HG02610 (cell line): ENCODE results near the gene SHOC2.
"Not testable (repeated sequence)": the region's sequence is repeated elsewhere in the genome, so short reads cannot be mapped to it uniquely, and the experiment has no call there.

Source experiments
- ATAC-seq: cut with Tn5 transposase; IDR thresholded peaks from one replicate; pipeline ENCODE4 v1.9.1; 2021; ENCODE audit warnings: mild to moderate bottlenecking, moderate library complexity; ENCODE audit not compliant: unreplicated experiment

The SHOC2 gene

DNA sequence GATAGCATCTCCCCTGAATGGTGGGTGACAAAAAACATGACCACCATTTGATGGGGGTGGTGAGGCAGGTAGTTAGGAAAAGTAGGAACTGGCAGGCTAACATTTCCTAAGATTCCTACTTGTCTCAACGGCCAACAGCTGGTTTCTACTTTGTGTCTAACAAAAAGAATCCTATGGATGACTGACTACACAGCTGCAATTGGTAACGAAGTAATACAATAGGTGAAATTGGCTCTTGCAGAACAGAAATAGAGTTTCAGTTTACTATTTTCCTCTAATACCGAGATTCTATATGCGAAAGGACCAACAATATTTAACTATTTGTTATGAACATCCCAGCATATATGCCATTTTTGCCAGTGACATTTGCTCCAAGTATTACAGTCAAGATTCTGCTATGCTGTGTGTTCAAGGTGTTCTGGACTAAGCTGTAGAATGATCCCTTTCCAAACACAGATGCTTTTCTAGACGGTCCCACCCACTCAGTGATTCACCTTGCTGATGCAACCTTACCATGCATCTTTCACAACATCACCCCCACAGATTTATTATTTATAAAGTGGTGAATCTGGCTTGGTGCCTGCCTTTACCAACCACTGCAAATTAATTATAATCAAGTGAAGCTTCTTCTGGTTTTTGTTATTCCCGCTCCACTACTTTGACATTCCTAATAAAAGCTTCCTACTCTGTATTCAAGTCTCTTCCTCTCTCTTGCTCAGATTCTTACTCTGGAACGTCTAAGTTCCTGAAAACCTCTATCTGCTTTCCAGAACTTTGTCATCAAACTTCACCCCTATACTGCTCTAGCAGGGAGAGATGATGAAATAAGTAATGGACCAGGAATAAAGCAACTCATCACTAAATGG lies 17.2 kb upstream of the SHOC2 start:
- ATAC-seq, result no peak

DNA sequence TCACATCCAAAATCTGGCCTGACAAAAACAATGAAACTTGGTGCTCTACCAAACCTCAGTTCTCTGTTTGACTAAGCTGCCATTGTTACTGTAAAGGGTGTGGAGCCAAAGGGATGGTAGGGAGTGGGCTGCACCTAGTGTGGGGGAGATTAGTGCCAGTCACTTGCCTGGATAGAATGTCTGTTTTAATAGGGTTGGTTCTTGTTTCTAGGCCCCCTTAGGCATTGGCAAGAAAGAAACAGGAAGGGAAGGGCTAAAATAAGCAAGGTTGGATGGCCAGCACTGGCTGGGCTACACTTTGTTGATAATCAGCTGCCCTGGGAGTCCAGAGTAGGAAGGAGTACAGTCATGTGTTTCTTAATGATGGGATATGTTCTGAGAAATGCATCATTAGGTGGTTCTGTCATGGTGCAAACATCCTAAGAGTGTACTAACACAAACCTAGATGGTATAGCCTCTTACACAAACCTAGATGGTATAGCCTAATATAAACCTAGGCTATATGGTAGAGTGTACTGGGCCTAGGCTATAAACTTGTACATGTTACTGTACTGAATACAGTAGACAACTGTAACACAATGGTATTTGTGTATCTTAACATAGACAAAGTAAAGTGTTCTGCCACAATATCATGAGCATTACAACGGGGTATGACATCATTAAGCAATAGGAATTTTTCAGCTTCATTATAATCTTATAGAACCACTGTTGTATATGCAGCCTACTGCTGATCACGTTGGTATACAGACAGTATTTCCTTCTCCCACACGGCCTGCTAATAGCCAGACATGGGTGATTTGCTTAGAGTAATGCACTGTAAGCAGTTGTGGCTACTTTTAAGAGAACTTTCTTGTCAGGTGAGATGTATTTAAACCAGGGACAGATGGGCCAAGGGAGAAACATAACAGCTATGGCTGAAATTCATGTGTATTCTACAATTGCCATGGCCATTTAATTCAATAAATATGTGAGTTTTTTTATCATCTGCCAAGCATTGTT lies 15.8 kb upstream of the SHOC2 start:
- ATAC-seq, result peak; percentile 67

DNA sequence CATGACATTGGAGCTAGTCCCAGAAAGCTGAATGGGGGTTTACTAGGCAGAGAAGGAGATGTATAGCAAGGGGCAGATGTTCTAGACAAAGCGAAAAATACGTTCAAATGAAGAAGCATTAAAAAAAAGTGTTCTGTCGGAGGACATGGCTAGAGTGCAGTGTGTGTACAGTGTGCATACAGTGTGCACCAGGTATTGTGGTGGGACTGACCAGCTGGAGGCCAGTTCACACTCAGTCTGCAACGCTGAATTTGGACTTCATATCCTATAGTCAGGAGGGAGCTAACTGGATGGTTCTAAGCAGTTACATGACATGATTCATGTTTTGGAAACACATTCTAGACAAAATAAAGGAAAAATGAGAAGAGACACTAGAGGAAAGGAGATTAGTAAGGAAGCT lies 9.3 kb upstream of the SHOC2 start:
- ATAC-seq, result no peak

DNA sequence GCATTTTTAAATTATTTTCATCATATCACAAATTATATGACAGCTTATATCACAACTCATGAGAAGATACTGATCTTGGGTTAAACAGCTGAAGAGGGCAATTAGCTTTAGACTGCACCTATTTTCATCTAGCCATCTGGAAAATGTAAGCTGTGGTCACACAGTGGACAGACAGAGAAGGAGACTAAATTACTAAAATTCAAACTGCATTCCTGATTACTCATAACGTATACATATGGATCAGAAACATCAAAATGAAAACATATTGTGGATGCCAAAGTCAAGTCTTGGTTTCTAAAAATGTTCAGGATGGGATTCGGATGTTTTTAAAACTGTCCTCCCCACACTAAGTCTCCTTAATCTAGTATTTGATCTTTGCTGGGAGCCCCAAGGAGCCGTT lies 7.0 kb upstream of the SHOC2 start:
- no peak for ATAC-seq

DNA sequence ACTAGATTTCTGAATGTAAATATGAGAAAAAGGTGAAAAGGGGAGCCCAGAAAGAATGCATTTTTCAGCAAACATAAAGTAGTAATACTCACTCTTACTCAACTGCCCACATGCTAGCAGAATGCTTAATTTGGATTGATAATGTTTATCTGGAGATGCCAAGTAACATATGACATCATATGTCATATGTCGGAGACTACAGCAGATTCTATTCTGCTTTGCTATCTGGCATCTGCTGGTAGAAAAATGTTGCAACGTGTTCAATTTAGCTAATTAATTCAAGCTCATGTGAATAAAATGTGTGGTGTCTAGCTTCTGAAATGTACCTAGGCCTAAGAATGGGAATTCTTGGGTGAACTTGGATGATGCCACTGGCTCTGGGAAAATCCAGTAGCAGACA lies 5.0 kb upstream of the SHOC2 start:
- no peak for ATAC-seq

DNA sequence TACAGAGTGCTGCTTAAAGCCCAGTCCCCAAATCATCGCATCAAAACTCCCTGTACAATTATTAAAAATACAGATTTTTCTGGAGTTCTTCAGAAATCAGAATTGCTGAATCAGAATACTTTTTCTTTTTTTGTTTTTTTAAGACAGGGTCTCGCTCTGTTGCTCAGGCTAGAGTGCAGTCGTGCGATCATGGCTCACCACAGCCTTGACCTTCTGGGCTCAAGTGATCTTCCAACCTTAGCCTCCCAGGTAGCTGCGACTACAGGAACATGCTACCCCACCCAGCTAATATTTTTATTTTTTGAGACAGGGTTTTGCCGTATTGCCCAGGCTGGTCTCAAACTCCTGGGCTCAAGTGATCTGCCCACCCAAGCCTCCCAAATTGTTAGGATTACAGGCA lies 4.4 kb upstream of the SHOC2 start:
- ATAC-seq, result no peak

DNA sequence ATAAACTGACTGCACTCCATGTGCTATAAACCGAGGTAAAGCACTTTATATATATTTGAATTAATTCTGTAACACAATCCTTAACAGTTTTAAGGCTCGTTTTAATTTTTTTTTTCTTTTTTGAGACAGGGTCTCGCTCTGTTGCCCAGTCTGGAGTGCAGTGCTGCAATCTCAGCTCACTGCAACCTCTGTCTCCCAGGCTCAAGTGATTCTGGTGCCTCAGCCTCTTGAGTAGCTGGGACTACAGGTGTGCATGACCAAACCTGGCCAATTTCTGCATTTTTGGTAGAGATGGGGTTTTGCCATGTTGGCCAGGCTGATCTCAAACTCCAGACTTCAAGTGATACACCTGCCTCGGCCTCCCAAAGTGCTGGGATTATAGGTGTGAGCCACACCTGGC lies 3.8 kb upstream of the SHOC2 start:
- not testable (repeated sequence) for ATAC-seq

DNA sequence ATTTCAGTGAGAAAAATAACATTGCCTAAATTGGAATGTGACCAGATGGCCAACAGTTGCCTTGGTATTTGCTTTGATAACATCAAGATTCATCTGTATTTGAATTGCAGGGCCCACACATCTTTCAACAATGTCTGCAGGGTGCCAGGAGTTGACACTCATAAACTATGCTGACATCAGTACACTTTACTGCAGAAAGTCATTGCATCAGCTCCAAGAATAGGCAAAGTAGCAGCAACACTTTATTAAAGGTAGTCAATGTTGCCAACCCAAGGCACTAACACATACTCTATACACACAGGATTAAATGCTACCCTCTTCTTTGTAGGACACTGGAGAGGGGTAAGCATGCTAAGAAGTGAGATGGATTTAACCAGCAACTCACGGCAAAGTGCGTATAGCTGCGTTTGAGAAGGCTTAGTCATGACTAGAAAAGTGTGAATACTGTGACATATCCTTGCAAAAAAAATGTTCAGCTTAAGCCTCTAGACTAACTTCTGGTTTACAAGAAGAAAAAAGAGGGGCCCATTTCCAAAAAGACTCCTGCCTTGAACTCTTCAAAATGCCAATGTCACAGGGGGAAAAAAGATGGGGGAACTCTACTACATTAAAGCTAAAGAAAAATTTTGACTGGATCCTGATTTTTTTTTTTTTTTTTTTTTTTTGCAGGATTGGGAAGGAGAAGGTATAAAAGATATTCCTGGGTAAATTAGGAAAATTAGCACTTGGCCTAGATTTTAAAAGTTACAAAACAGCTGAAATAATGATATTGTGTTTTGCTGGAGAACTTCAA lies 2.7 kb upstream of the SHOC2 start:
- no peak for ATAC-seq

DNA sequence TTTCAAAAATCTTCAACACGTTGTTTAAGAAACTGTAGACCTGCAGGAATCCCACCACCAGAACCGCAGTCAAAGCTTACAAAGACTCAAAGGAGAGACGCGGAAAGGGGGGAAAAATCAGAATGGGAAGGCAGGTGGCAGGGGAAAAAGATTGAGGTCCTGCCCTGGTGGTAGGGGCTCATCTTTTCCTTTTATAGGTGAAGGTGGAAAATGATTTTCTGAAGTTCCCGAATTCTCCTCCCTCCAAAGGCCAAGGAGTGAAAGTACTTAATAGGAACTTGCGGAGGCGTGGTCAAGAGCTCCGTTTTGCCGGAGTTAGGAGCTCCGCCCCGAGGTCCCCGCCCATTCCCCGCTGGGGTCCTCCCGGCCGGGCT lies 1.1 kb upstream of the SHOC2 start:
- ATAC-seq, result no peak

DNA sequence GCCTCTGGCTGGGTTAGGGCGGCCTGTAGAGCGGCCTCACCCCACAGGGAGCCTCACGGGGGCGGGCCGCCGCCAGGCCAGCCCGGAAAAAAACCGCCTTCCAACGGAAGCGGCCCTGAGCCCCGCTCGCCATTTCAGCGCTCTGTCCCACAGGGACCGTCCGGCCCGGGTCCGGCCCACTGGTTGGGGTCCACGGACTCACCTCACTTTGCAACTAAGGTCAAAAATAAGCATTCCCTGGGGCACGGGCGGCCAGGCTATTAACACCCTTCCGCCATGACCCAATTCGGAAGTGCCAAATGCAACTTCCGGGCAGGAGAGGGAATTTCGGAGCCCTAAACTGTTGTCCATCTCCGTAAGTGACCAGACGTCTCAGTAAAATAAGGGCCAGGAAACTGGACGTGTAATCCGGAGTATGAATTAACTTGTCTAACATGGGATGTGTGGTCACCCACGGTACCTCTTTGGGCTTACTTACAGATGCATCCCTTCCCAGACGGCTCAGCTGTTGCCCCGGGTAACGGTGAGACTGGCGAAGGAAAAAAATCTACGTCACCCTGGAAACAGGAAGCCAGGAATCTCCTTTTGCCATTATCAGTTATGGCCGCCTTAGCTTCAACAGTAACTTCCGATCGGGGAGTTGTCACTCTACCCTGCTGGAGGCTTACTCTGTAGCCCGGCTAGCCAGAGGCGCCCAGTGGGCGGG lies 608 bp upstream of the SHOC2 start, which contains the start of gene BBIP1:
Gene BBIP1, minus strand, starts transcription at position 538 of the 706 bp plus-strand sequence. CDS start 1,023 bp downstream, outside the sequence.
- ATAC-seq, result peak; percentile 88

DNA sequence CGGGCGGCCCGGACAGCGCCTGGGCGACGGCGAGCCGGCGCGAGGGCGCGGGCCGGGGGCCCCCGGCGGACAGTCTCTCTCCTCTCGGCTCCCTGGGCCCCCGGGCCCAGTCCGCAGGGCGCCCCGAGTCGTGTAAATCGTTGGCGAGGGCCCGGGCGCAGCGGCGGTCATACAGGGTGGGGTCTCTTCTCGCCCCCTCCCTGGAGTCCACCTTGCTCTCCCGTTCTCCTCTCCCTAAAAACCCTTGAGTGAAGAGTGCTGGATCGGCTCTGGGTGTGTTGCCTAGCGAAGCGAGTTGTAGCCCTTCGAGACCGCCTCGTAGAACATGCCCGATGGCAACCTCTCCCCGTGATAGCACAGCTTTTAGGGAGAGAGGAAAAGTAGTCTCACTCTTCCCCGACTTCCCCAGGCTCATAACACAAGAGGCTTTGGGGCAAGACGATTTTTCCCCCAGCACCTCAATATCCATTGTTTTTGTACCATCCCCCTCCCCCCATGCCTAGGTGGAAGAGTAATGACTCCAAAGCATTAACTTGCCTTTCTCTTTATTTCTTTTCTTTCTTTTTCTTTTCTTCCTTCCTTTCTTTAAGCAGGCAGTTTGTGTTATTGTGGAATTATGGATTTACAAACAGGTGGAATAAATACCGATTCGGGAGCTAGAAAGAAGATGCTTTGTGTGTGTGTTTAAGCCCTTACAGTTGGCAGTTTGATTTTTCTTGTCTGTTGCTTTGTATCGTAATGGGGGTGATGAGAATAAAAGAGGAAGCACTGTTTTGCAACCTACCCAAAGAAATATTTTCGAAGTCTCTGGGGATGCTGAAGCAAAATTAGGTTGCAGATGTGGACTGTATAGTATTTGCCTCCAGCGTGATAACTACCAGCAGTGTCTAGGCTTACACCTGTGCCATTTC lies 822 bp downstream of the SHOC2 start:
- ATAC-seq, result peak; percentile 22

DNA sequence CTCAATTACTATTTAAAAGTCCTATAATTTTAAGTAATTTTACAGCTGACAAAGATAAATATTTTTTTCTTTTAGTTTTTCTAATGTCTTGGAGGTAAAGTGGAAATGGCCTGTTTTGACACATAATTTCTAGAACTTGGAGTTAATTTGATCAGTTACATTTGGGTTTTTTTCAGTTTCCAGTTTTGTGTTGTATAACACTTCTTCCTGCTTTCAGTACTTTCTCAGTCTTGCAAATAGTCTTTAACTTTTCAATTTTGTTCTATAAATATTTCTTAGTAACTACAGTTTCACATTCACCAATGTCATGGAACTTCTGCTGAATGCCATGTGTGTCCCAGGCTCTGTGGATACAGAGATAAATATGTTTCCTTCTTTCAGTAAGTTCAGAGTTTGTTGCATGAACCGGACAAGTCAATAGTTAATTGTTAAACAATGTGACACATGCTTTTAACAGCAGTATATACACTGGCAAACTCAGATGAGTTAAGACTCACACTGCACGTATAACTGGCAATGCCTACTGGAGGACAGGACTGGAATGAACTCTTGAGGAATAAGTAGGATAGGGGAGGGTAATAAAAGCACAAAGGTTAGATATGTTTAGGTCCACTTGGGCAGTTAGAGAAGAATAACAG lies 4.6 kb downstream of the SHOC2 start:
- ATAC-seq, result no peak

DNA sequence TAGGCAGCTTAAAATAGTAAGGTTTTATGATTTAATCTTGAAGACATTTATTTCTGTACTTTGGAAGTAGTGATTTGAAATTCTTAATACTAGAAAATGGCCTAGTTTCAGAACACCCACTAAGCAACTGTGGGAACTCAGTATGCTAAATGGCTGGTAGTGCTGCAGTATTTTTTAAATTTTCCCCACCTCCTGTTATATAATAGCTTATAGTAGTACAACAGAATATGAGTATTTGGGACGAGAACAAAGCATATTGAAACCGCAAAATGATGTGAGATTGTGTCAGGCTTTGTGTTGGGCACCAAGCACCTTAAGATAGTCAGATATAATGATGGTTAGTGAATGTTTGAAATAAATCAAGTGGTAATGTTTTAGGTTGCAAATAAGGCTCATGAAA lies 8.1 kb downstream of the SHOC2 start:
- ATAC-seq, result no peak

DNA sequence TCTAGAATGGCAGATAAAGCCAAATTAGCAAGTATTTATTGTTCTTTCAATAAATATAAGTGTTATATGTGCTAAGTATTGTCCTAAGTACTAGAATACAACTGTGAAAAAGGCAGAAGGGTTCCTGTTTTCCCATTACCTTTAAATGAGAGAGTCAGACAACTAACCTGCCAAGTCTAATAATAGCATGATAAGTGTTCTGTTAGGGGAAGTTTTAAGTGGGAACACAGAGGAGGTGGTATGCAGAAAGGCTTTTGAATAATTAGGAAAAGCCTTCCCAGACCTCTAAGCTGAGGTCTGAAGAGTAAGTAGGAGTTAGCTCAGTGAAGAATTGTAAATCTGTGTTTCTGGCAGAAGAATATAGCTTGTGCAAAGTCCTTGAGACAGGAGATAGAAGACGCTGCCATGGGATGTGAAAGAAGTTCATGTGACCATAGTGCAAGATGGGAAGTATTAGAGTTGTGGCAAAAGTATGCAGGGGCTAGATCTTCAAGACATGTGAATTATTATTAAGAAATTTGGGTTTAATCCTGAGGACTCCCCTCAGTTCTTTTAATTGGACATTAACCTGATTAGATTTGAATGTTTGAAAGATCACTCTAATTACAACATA lies 12.5 kb downstream of the SHOC2 start:
- no peak for ATAC-seq

DNA sequence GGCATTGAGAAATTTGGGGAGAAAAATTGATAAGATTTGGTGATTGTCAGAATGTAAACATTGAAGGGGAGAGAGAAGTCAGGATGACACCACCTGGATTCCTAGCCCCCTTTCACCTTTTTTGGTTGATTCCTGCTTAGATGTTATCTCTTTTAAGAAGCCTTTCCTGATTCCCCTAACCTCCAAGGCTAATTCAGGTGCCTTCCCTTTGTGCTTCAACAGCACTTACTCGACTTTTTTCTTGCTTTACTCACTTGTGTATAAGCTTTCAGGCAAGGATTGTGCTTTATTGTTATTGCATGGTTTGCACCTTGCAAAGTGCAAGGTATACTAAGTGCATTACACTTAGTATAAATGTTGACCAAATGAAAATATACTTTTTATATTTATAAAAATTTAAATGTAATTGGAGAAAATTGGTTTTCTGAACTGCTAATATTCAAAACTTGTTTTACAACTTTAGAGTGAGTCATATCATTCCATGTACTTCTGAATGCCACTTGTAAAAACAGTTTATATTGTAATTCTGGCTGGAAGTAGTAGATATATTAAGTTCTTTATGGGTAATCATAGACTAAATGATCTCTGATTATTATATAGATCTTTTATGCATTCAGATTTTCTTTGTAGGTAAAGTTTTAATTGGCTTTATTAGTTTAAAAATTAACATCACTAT lies 13.2 kb downstream of the SHOC2 start:
- no peak for ATAC-seq

DNA sequence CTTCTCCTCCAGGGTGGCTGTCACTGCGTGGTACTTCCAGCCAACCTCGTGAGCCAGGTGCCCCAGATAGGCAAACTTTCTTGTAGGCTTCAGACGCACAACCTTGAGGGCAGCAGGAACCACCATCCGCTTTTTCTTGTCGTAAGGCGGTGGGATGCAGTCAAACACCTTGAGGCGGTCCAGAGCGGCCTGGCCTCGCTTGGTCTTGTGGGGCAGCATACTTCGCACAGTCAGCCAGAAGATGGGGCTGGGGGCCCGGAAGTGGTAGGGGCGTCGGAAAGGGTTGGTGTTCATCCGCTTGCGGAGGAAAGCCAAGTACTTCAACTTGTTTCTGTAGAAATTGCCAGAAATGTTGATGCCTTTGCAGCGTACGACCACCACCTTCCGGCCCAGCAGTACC lies 17.4 kb downstream of the SHOC2 start:
- no peak for ATAC-seq

DNA sequence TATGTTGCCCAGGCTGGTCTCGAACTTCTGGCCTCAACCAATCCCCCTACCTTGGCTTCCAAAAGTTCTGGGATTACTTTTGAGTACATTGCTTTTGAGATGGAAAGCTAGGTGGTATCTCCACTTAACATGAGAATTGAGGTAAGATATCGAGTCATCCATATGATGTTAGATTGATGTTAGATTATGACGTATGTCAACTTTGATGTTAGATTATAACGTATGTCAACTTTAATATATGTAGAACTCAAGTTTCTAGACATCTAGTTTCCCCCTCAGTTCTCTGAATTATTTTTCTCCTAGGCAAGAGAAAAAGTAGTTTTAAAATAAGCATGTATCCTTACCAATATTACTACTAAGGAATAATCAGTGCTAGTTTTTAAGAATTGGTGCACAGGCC lies 20.0 kb downstream of the SHOC2 start:
- no peak for ATAC-seq
